ENCODE measurements around the gene BDH1. TPM values are rescaled to one million over a fixed set of nuclear protein-coding genes. Genes with fewer than 3 reads are reported as not detected.
"Not testable (repeated sequence)": the region's sequence is repeated elsewhere in the genome, so short reads cannot be mapped to it uniquely, and the experiment has no call there.

Gene BDH1, protein sequence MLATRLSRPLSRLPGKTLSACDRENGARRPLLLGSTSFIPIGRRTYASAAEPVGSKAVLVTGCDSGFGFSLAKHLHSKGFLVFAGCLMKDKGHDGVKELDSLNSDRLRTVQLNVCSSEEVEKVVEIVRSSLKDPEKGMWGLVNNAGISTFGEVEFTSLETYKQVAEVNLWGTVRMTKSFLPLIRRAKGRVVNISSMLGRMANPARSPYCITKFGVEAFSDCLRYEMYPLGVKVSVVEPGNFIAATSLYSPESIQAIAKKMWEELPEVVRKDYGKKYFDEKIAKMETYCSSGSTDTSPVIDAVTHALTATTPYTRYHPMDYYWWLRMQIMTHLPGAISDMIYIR
- 4.8 and 5.2 TPM in 2 replicates for total RNA-seq

DNA sequence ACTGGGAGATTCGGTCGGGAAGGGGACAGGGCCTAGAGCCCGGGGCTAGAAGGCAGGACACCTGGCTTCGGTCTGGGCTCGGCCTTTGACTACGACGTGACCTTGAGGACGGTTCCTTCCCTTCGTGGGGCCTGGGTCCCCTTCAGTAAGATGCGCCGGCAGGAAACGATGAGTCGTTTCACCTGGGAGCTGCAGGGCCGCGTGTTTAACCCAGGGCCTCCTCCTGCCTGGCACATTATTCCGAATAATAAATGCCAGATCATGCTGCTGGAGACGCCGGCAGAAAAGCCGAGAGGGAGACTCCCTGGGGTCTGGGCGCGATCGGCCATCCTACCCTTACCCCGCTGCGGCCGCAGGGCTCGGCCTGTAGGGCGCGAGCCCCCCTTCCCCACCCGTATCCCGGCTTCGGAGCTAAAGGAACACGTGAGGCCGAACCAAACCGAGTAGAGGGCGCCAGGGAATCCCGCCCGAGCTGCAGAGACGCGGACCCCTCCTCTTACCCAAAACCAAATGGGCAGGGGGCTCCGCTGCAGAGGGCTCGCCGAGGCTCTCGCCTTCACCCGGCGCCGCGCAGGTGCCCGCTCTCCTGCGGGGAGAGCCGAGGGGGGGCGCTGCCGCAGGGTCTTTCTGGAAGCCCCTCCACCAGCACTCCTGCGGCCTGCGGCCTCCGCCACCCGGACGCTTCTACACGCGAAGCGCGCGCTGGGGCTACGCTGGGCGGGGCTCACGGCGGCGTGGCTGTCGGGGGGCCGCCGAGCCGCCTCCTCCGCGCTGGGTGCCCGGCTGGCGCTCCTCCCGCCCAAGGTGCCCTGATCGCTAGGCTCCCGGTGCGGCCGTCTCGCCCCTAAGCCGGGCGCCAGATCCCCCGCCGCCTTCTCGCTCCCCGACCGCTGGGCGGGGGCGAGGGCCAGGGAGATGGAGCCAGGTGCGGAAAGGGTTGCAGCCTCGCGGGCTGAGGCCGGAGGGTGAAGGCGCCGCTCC, at the start of gene BDH1:
Gene BDH1 (minus strand): TSS at position 688 of the 981 bp plus-strand sequence. CDS start 9,525 bp downstream, outside the sequence.
- DNase-seq (ENCODE audit: low read depth) = no peak
- TF ChIP-seq, protein P1, sequence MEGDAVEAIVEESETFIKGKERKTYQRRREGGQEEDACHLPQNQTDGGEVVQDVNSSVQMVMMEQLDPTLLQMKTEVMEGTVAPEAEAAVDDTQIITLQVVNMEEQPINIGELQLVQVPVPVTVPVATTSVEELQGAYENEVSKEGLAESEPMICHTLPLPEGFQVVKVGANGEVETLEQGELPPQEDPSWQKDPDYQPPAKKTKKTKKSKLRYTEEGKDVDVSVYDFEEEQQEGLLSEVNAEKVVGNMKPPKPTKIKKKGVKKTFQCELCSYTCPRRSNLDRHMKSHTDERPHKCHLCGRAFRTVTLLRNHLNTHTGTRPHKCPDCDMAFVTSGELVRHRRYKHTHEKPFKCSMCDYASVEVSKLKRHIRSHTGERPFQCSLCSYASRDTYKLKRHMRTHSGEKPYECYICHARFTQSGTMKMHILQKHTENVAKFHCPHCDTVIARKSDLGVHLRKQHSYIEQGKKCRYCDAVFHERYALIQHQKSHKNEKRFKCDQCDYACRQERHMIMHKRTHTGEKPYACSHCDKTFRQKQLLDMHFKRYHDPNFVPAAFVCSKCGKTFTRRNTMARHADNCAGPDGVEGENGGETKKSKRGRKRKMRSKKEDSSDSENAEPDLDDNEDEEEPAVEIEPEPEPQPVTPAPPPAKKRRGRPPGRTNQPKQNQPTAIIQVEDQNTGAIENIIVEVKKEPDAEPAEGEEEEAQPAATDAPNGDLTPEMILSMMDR (IDR thresholded peaks at IDR 0.05; ENCODE audit: insufficient read depth, low read depth, low read length) = no peak
- peak within 1 kb of the TSS; percentile 88 for H3K4me3 ChIP-seq (ENCODE audit: low read depth, low read length)

DNA sequence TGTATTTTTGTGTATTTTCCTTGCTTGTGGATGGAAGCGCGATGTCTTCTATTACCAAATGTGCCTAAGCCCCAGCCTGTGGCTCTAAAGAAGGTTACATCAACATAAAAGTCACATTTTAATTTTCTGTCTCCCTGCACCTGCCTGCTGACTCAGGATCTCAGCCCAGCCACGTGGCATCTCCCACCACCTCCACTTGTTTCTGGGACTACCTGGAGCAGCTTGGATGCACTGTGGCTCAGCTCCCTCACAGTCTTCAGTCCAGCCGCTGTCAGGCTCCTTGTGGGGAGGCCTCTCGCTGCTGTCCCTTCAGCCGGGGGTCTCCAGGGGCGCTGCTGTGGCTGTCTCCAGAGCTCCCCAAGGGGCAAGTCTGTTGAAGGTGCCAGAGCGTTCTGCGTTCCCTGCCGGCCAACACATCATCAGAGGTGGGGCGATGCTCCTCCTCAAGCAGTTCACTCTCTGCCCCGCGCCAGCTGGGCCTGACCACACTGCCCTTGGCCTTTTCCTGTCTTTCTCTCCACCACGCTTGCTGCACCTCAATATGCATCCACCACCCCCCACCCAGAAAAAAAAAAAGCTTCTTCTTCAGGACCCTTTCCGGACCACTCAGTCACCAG, 47.7 kb upstream of the BDH1 start:
- H3K4me3 ChIP-seq (ENCODE audit: low read depth, low read length) = no peak overlapping the region
- TF ChIP-seq, protein P1 (IDR thresholded peaks at IDR 0.05; ENCODE audit: insufficient read depth, low read depth, low read length) = no peak
- no peak for DNase-seq (ENCODE audit: low read depth)

DNA sequence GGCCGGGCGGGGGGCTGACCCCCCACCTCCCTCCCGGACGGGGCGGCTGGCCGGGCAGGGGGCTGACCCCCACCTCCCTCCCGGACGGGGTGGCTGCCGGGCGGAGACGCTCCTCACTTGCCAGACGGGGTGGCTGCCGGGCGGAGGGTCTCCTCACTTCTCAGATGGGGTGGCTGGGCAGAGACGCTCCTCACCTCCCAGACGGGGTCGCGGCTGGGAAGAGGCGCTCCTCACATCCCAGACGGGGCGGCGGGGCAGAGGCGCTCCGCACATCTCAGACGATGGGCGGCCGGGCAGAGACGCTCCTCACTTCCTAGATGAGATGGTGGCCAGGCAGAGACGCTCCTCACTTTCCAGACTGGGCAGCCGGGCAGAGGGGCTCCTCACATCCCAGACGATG, 46.6 kb upstream of the BDH1 start:
- H3K4me3 ChIP-seq (ENCODE audit: low read depth, low read length); DNase-seq (ENCODE audit: low read depth): not testable (repeated sequence)

DNA sequence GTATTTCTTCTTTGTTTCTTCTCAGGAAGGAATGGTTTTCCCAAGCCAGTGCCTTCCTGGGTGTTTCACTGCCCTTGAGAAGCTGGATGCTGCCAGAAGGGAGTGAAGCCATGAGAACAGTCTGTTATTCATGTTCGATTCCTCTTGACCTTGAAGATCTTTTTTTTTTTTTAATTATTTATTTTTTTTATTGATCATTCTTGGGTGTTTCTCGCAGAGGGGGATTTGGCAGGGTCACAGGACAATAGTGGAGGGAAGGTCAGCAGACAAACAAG, 45.7 kb upstream of the BDH1 start:
- not testable (repeated sequence) for H3K4me3 ChIP-seq (ENCODE audit: low read depth, low read length); DNase-seq (ENCODE audit: low read depth)

DNA sequence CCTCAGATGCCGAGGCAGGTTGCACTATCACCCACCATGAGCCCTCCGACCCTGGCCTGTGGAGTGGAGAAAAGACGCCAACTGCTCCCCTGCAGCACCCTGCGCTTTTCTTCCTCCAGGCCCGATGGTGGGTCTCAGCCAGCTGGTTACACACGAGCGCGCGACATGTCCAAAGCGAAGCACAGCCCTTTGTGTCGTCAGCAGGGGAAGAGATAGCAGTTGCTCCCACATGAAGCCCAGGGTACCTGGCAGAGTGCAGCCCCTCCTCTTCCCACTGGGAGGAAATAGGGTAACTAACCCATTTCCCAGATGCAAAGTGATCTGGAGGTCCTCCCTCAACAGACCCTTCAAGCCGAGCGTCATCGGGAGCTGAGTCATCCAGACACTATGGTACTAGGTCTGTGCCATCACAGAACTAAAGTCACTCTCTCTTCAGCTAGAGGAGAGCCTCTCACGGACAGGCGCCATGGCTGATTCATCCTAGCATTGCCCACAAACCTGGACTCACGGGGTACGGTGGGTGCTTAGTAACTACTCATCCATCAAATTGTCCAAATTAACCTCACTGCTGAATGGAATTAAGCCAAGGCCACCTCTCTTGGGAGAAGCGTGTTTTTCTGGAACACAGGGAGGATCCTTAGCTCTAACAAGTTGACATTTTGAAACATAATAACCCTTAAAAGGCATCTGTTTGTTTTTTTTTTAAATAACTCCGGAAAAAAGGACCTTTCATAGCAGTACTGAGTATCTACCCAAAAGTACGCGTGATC, 45.2 kb upstream of the BDH1 start:
- TF ChIP-seq, protein P1 (IDR thresholded peaks at IDR 0.05; ENCODE audit: insufficient read depth, low read depth, low read length) = no peak
- no peak for DNase-seq (ENCODE audit: low read depth)
- no peak overlapping the region for H3K4me3 ChIP-seq (ENCODE audit: low read depth, low read length)

DNA sequence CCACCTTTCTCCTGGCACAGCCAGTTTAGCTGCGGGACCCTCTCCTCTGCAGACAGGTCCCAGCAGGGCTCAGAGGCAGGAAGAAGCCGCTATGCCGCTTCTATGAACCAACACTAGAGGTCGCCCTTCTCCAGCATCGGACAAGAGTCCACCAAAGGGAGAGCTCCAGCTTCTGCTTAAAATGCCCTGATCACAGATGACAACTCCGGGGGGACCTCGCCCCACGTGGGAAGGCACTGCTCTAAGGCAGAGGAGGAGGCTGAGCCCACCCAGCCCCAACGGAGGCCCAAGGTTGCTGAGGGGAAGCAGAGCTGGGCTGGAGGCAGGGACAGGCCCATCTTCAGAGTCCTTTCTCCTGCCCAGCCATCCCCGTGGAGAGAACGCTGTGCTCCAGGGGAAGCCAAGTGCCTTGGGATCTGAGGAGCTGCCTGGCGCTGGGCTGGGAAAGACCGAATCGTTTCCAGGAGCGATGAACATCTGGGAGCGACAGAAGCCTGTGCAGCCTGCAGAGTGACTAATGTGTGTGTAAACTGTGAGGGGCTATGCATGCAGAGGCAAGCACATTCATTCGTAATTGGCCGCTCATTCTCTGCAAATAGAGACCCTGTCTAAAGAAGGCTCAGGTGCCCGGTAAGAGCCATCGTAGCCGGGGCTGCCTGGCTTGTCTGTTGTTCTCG, 43.5 kb upstream of the BDH1 start:
- peak; percentile 83 for DNase-seq (ENCODE audit: low read depth)
- TF ChIP-seq, protein P1 (IDR thresholded peaks at IDR 0.05; ENCODE audit: insufficient read depth, low read depth, low read length) = peak; percentile 76
- H3K4me3 ChIP-seq (ENCODE audit: low read depth, low read length) = peak overlapping the region; percentile 47

DNA sequence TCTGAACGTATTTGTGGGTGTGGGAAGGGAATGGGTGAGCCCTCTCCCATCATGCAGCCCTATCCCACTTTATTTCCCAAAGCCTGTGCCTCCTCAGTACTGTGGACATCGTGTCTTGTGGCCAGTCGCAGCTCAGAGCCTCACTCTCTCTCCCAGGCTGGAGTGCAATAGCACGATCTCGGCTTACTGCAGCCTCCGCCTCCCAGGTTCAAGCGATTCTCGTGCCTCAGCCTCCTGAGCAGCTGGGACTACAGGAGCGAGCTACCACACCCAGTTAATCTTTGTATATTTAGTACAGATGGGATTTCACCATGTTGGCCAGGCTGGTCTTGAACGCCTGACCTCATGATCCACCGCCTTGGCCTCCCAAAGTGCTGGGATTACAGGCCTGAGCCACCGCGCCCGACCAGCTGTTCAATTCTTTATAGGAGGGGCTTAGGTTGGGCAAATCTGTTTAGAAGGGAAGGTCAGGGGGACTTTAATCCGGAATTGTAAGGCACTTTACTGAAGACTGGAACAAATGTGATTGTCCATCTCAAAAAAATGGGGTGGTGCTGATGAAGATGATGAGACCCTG, 42.7 kb upstream of the BDH1 start:
- TF ChIP-seq, protein P1 (IDR thresholded peaks at IDR 0.05; ENCODE audit: insufficient read depth, low read depth, low read length) = no peak
- H3K4me3 ChIP-seq (ENCODE audit: low read depth, low read length) = no peak overlapping the region
- DNase-seq (ENCODE audit: low read depth) = no peak
